Cerebellar nuclear complex (tissue), 1 donor: ENCODE data around the gene ITM2B.

Source experiments
- DNase-seq, 2 experiments: peaks; one replicate each; lab custom pipeline; 2025; lab: John Stamatoyannopoulos, UW

ITM2B gene

GRCh38 chr13:48260970-48261369 is 28.0 kb downstream of the ITM2B start:
- no peak for DNase-seq

GRCh38 chr13:48263196-48263595 is 30.2 kb downstream of the ITM2B start:
- DNase-seq = no peak

GRCh38 chr13:48264058-48264457 is 31.1 kb downstream of the ITM2B start:
- no peak for DNase-seq

- DNase-seq = no peak
These were observed 32.3 kb downstream of the ITM2B start for GRCh38 chr13:48265217-48265815.

GRCh38 chr13:48266150-48266549 is 33.1 kb downstream of the ITM2B start:
- DNase-seq = no peak

- DNase-seq = no peak
These were observed 34.0 kb downstream of the ITM2B start for GRCh38 chr13:48266701-48267639.

- no peak for DNase-seq
These were observed 35.0 kb downstream of the ITM2B start for GRCh38 chr13:48268019-48268418.

- no peak for DNase-seq
These were observed 40.3 kb downstream of the ITM2B start for GRCh38 chr13:48273346-48273745.

- no peak for DNase-seq
These were observed 42.5 kb downstream of the ITM2B start for GRCh38 chr13:48275507-48275906.

GRCh38 chr13:48278806-48279205 is 45.8 kb downstream of the ITM2B start:
- DNase-seq = no peak

GRCh38 chr13:48281556-48281955 is 48.5 kb downstream of the ITM2B start:
- no peak for DNase-seq

- no peak for DNase-seq
These were observed 58.7 kb downstream of the ITM2B start for GRCh38 chr13:48291730-48292129.

GRCh38 chr13:48292650-48293049 is 59.6 kb downstream of the ITM2B start:
- no peak for DNase-seq

GRCh38 chr13:48294653-48295052 is 61.6 kb downstream of the ITM2B start:
- DNase-seq = no peak

- no peak for DNase-seq
These were observed 62.3 kb downstream of the ITM2B start for GRCh38 chr13:48295271-48295670.

GRCh38 chr13:48296528-48296927 is 63.5 kb downstream of the ITM2B start:
- DNase-seq = no peak

GRCh38 chr13:48297131-48297786 is 64.3 kb downstream of the ITM2B start:
- DNase-seq = no peak

GRCh38 chr13:48299591-48299990 is 66.6 kb downstream of the ITM2B start:
- DNase-seq = no peak

GRCh38 chr13:48302871-48303358 is 69.9 kb downstream of the ITM2B start:
- no peak for DNase-seq

- DNase-seq = peak; percentile 4 to 51
These were observed 70.5 kb downstream of the ITM2B start, which contains the start of gene RB1 for GRCh38 chr13:48303359-48304142. Gene RB1 (plus strand): TSS chr13:48303751. CDS start chr13:48303913, 162 bp downstream.

- no peak for DNase-seq
These were observed 71.3 kb downstream of the ITM2B start for GRCh38 chr13:48304143-48304876.
